OCI-LY1 (cell line): ENCODE data around the gene BBS2.

Experiments
- CTCF ChIP-seq: fragments of 200-600 bp; sonication (generic), shearing (Covaris generic); IDR thresholded peaks from 2 replicates; pipeline ENCODE4 v1.5.1; 2017; ENCODE audit warnings: mild to moderate bottlenecking, antibody characterized with exemption, low read length, moderate library complexity, mixed read lengths
- EZH2 ChIP-seq: fragments of 200-600 bp; sonication (generic), shearing (Covaris generic); IDR thresholded peaks from 2 replicates; pipeline ENCODE4 v1.8.0; 2017; ENCODE audit warnings: borderline replicate concordance, mixed run types, mild to moderate bottlenecking, antibody characterized with exemption, low read length, moderate library complexity, mixed read lengths

GRCh38 chr16:56480776-56481467, 38.9 kb downstream of the BBS2 start:
- TF ChIP-seq CTCF (no peak), EZH2 (no peak)
